A673 (cell line): ENCODE measurements around the gene TPP1. TPM values are rescaled to one million over a fixed set of nuclear protein-coding genes. Genes with fewer than 3 reads are reported as not detected.

Source experiments
- BruUV-seq: library from RNA; stranded (reverse); fragments of 400-500 nt; replicated peaks from 2 replicates; lab custom pipeline; 2021; lab: Mats Ljungman, UMichigan
- CTCF ChIA-PET: fragments of 300-600 bp; sonication (Branson Sonifier 250); formaldehyde crosslinking; loops from one replicate; lab custom pipeline; 2022; ENCODE audit warnings: antibody characterized with exemption; lab: Charles Lee
- POLR2A ChIA-PET: fragments of 300-600 bp; sonication (Branson Sonifier 250); formaldehyde crosslinking; loops from one replicate; lab custom pipeline; 2022; ENCODE audit warnings: antibody characterized with exemption; ENCODE audit not compliant: low non-redundant PET; lab: Charles Lee
- DNase-seq: peaks from one replicate; pipeline ENCODE4 v3.0.0-alpha.2; 2015; ENCODE audit warnings: low spot score
- H3K27ac ChIP-seq: fragments of 200-600 bp; sonication (generic); 2 replicates; pipeline ENCODE4 v1.5.1; 2016; ENCODE audit warnings: mixed run types, low read depth, mild to moderate bottlenecking, mixed read lengths, antibody characterized with exemption, low read length; ENCODE audit not compliant: poor library complexity, severe bottlenecking
- H3K27me3 ChIP-seq: fragments of 200-600 bp; sonication (generic); replicated peaks from 2 replicates; pipeline ENCODE4 v1.6.1; 2017; ENCODE audit warnings: mixed run types, low read depth, mild to moderate bottlenecking, mixed read lengths, antibody characterized with exemption, low read length; ENCODE audit not compliant: insufficient read depth, poor library complexity
- H3K36me3 ChIP-seq: fragments of 200-600 bp; sonication (generic); 2 replicates; pipeline ENCODE4 v1.6.1; 2016; ENCODE audit warnings: mixed run types, mild to moderate bottlenecking, mixed read lengths, antibody characterized with exemption, low read length; ENCODE audit not compliant: insufficient read depth, poor library complexity, severe bottlenecking
- H3K4me1 ChIP-seq: fragments of 200-600 bp; sonication (generic); 2 replicates; pipeline ENCODE4 v1.6.1; 2017; ENCODE audit warnings: mixed run types, mild to moderate bottlenecking, mixed read lengths, antibody characterized with exemption, low read length; ENCODE audit not compliant: insufficient read depth, poor library complexity, severe bottlenecking
- H3K4me3 ChIP-seq: fragments of 200-600 bp; sonication (generic); 2 replicates; pipeline ENCODE4 v1.5.1; 2016; ENCODE audit warnings: low read depth, mixed run types, mild to moderate bottlenecking, mixed read lengths, low read length; ENCODE audit not compliant: poor library complexity, severe bottlenecking
- H3K9me3 ChIP-seq: fragments of 200-600 bp; sonication (generic); 2 replicates; pipeline ENCODE4 v1.6.1; 2016; ENCODE audit warnings: mixed run types, low read depth, mild to moderate bottlenecking, mixed read lengths, antibody characterized with exemption, low read length; ENCODE audit not compliant: poor library complexity, severe bottlenecking
- EZH2 ChIP-seq: fragments of 200-600 bp; sonication (generic); IDR thresholded peaks from 2 replicates; pipeline ENCODE4 v1.6.1; 2017; ENCODE audit warnings: borderline replicate concordance, low read depth, mild to moderate bottlenecking, mixed read lengths, antibody characterized with exemption, low read length; ENCODE audit not compliant: poor library complexity, severe bottlenecking
- intact Hi-C: fragments of 100-400 bp; cut with micrococcal nuclease; formaldehyde crosslinking; loops from one replicate; pipeline ENCODE4 v1.10.0; 2022; ENCODE audit not compliant: unreplicated experiment
- total RNA-seq: library from RNA; stranded (reverse); gene quantifications from 2 replicates; pipeline ENCODE4 v1.2.3, GENCODE V29; 2021
- TF ChIP-seq, protein P1 (sequence below): fragments of 300-800, 200-600 bp; sonication (generic); conservative IDR thresholded peaks from 2 replicates; pipeline ENCODE4 v1.5.1; 2017; ENCODE audit warnings: low read depth, mild to moderate bottlenecking, antibody characterized with exemption, low read length, moderate library complexity, mixed read lengths

Gene TPP1
- total RNA-seq, 1 experiment from 2014 or later = 53.0 TPM

DNA sequence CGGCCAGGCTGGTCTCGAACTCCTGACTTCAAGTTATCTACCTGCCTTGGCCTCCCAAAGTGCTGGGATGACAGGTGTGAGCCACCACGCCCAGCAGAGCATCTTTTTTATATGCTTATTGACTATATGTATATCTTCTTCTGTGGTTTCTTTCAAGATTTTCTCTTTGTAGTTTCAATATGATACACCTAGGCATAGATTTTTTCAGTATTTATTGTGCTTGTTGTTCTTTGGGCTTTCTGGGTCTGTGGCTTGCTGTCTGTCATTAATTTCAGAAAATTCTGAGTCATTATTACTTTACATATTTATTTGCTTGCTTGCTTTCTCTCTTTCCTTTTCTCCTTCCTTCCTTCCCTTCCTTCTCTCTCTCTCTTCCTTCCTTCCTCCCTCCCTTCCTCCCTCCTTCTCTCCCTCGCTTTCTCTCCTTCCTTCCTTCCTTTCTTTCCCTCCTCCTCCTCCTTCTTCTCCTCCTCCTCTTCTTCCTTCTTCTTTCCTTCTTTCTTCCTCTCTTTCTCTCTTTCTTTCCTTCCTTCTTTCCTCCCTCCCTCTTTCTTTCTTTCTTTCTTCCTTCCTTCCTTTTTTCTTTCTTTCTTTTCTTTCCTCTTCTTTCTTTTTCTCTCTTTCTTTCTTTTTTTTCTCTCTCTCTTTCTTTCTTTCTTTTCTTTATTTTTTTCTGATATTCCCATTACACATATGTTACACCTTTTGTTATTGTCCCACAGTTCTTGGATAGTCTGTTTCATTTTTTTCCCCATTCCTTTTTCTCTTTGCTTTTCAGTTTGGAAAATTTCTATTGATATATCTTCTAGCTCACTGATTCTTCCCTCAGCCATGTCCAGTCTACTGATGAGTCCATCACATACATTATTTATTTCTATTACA is 47.3 kb upstream of the TPP1 start:
- DNase-seq = no peak
- Histone ChIP-seq H3K36me3 (no peaks in the 10 kb centered on the region), H3K4me1 (no peaks in the 10 kb centered on the region), H3K9me3 (no peaks in the 10 kb centered on the region), H3K4me3 (no peak overlapping the region), H3K27ac (no peak overlapping the region), H3K27me3 (no peaks in the 10 kb centered on the region)
- intact Hi-C loops = no loop called here
- ChIA-PET POLR2A (no interaction called here), CTCF (interaction anchor here (1.4 kb wide), 1 partner anchor 135 kb away, joined by 10 read pairs; no protein-coding TSS in a partner anchor)
- no peak for TF ChIP-seq EZH2
- TF ChIP-seq, protein P1, sequence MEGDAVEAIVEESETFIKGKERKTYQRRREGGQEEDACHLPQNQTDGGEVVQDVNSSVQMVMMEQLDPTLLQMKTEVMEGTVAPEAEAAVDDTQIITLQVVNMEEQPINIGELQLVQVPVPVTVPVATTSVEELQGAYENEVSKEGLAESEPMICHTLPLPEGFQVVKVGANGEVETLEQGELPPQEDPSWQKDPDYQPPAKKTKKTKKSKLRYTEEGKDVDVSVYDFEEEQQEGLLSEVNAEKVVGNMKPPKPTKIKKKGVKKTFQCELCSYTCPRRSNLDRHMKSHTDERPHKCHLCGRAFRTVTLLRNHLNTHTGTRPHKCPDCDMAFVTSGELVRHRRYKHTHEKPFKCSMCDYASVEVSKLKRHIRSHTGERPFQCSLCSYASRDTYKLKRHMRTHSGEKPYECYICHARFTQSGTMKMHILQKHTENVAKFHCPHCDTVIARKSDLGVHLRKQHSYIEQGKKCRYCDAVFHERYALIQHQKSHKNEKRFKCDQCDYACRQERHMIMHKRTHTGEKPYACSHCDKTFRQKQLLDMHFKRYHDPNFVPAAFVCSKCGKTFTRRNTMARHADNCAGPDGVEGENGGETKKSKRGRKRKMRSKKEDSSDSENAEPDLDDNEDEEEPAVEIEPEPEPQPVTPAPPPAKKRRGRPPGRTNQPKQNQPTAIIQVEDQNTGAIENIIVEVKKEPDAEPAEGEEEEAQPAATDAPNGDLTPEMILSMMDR = no peak
- BruUV-seq = no TSS peak

- Histone ChIP-seq H3K4me3 (no peak overlapping the region), H3K36me3 (no peaks in the 10 kb centered on the region), H3K27me3 (no peaks in the 10 kb centered on the region), H3K4me1 (no peaks in the 10 kb centered on the region), H3K9me3 (no peaks in the 10 kb centered on the region), H3K27ac (no peak overlapping the region)
- no TSS peak for BruUV-seq
- intact Hi-C loops = no loop called here
- DNase-seq = no peak
- TF ChIP-seq, protein P1 = no peak
- TF ChIP-seq EZH2 = no peak
- CTCF ChIA-PET = no interaction called here
- POLR2A ChIA-PET = no interaction called here
Measured at GRCh38 chr11:6664551-6664950, 45.3 kb upstream of the TPP1 start.

- no peaks in the 10 kb centered on the region for H3K9me3 ChIP-seq
- BruUV-seq = no TSS peak
Measured at GRCh38 chr11:6663794-6664469, 44.7 kb upstream of the TPP1 start.

More at GRCh38 chr11:6663794-6664469, 44.7 kb upstream of the TPP1 start:
- no peaks in the 10 kb centered on the region for H3K27me3 ChIP-seq
- no peaks in the 10 kb centered on the region for H3K4me1 ChIP-seq
- H3K4me3 ChIP-seq = no peak overlapping the region
- H3K36me3 ChIP-seq = no peaks in the 10 kb centered on the region
- DNase-seq = no peak
- H3K27ac ChIP-seq = no peak overlapping the region
- intact Hi-C loops = no loop called here
- ChIA-PET CTCF (no interaction called here), POLR2A (no interaction called here)
- no peak for TF ChIP-seq EZH2
- TF ChIP-seq, protein P1 = no peak
